22Rv1 (cell line): ENCODE results near the gene CKAP5.

ENCODE experiments used
- H3K27ac ChIP-seq: fragments of 450-650 bp; 2 replicates; pipeline ENCODE4 v1.5.1; 2017
- CTCF ChIP-seq: fragments of 450-650 bp; IDR thresholded peaks from 2 replicates; pipeline ENCODE4 v1.5.1; 2017; ENCODE audit warnings: mild to moderate bottlenecking
- ZFX ChIP-seq: fragments of 450-650 bp; IDR thresholded peaks from 2 replicates; pipeline ENCODE4 v1.6.1; 2017; ENCODE audit warnings: antibody characterized with exemption, borderline replicate concordance

Gene CKAP5

GRCh38 chr11:46776878-46777277, 69.2 kb downstream of the CKAP5 start:
- H3K27ac ChIP-seq = 0 out of 2 replicates have a peak overlapping the region, but pooled peaks have one; percentile 62
- TF ChIP-seq CTCF (no peak), ZFX (no peak)

- TF ChIP-seq CTCF (no peak), ZFX (no peak)
These were observed 76.4 kb downstream of the CKAP5 start for GRCh38 chr11:46769636-46770221.

GRCh38 chr11:46766656-46767055, 79.4 kb downstream of the CKAP5 start:
- H3K27ac ChIP-seq = no peak overlapping the region
- TF ChIP-seq ZFX = no peak
- TF ChIP-seq CTCF = no peak

More at GRCh38 chr11:46769636-46770221, 76.4 kb downstream of the CKAP5 start:
- no peak overlapping the region for H3K27ac ChIP-seq

- no peak for TF ChIP-seq ZFX
- TF ChIP-seq CTCF = no peak
- no peak overlapping the region for H3K27ac ChIP-seq
These were observed 83.8 kb downstream of the CKAP5 start for GRCh38 chr11:46762248-46762647.

GRCh38 chr11:46761807-46762206, 84.3 kb downstream of the CKAP5 start:
- TF ChIP-seq ZFX (no peak), CTCF (no peak)

GRCh38 chr11:46760429-46761128, 85.5 kb downstream of the CKAP5 start:
- H3K27ac ChIP-seq = no peak overlapping the region
- TF ChIP-seq CTCF (no peak), ZFX (no peak)

More at GRCh38 chr11:46761807-46762206, 84.3 kb downstream of the CKAP5 start:
- H3K27ac ChIP-seq = no peak overlapping the region

GRCh38 chr11:46759196-46759595, 86.9 kb downstream of the CKAP5 start:
- TF ChIP-seq CTCF = no peak
- TF ChIP-seq ZFX = no peak
- no peak overlapping the region for H3K27ac ChIP-seq
